OCI-LY3 (cell line): ENCODE measurements around the gene MYL10.

ENCODE experiments used
- H2AFZ ChIP-seq: fragments of 200-600, 300-600 bp; shearing (Covaris generic); 2 replicates; pipeline ENCODE4 v1.6.0; 2014; ENCODE audit warnings: antibody characterized with exemption, low read depth, low read length
- H3K27ac ChIP-seq: fragments of 200-600, 300-600 bp; sonication (generic); 2 replicates; pipeline ENCODE4 v1.5.1; 2014; ENCODE audit warnings: mild to moderate bottlenecking, low read length, moderate library complexity, mixed read lengths
- H3K27me3 ChIP-seq: fragments of 200-600, 300-600 bp; sonication (generic); 2 replicates; pipeline ENCODE4 v1.6.1; 2014; ENCODE audit warnings: low read depth, low read length, mixed read lengths
- H3K36me3 ChIP-seq: fragments of 200-600, 300-600 bp; sonication (generic); replicated peaks from 2 replicates; pipeline ENCODE3; 2014; ENCODE audit warnings: low read depth, low read length, mixed read lengths
- H3K4me1 ChIP-seq: fragments of 300-600, 200-600 bp; sonication (generic); 2 replicates; pipeline ENCODE4 v1.6.1; 2014; ENCODE audit warnings: low read length, mixed read lengths
- H3K4me2 ChIP-seq: fragments of 200-600, 300-600 bp; sonication (generic); 2 replicates; pipeline ENCODE4 v1.6.1; 2014; ENCODE audit warnings: low read length, mixed read lengths
- H3K4me3 ChIP-seq: fragments of 300-600, 200-600 bp; sonication (generic); 2 replicates; pipeline ENCODE4 v1.5.1; 2014; ENCODE audit warnings: antibody characterized with exemption, mild to moderate bottlenecking, low read length, moderate library complexity
- H3K79me2 ChIP-seq: fragments of 300-600, 200-600 bp; shearing (Covaris generic); 2 replicates; pipeline ENCODE4 v1.6.1; 2014; ENCODE audit warnings: mild to moderate bottlenecking, low read length, mixed read lengths
- H3K9ac ChIP-seq: fragments of 300-600, 200-600 bp; shearing (Covaris generic); 2 replicates; pipeline ENCODE4 v1.6.0; 2014; ENCODE audit warnings: mild to moderate bottlenecking, low read length, moderate library complexity
- H3K9me3 ChIP-seq: fragments of 200-600, 300-600 bp; shearing (Covaris generic); 2 replicates; pipeline ENCODE4 v1.6.1; 2014; ENCODE audit warnings: low read length, mixed read lengths; ENCODE audit not compliant: insufficient read depth
- H4K20me1 ChIP-seq: fragments of 200-600, 300-600 bp; sonication (generic); 2 replicates; pipeline ENCODE4 v1.6.1; 2016; ENCODE audit warnings: low read length, mixed read lengths; ENCODE audit not compliant: insufficient read depth
- EZH2phosphoT487 ChIP-seq: fragments of 200-600 bp; shearing (Covaris generic); IDR thresholded peaks from 2 replicates; pipeline ENCODE4 v1.6.1; 2018; ENCODE audit warnings: antibody characterized with exemption, mixed run types, low read depth
- TF ChIP-seq, protein P1 (sequence below): fragments of 200-600, 300-600 bp; sonication (generic); IDR thresholded peaks from 2 replicates; pipeline ENCODE4 v1.5.1; 2014; ENCODE audit warnings: antibody characterized with exemption, low read length, low read depth

MYL10 gene

GRCh38 chr7:101614098-101614938 is 14.8 kb downstream of the MYL10 start:
- Histone ChIP-seq H3K4me2 (no peak overlapping the region), H3K27ac (no peak overlapping the region), H3K27me3 (peaks cover 12% of the 10 kb centered on the region), H3K36me3 (no peaks in the 10 kb centered on the region), H3K4me3 (no peak overlapping the region), H2AFZ (no peak overlapping the region), H3K9me3 (no peaks in the 10 kb centered on the region), H3K4me1 (no peaks in the 10 kb centered on the region), H3K9ac (no peak overlapping the region), H4K20me1 (no peaks in the 10 kb centered on the region), H3K79me2 (no peaks in the 10 kb centered on the region)
- no peak for TF ChIP-seq EZH2phosphoT487
- TF ChIP-seq, protein P1, sequence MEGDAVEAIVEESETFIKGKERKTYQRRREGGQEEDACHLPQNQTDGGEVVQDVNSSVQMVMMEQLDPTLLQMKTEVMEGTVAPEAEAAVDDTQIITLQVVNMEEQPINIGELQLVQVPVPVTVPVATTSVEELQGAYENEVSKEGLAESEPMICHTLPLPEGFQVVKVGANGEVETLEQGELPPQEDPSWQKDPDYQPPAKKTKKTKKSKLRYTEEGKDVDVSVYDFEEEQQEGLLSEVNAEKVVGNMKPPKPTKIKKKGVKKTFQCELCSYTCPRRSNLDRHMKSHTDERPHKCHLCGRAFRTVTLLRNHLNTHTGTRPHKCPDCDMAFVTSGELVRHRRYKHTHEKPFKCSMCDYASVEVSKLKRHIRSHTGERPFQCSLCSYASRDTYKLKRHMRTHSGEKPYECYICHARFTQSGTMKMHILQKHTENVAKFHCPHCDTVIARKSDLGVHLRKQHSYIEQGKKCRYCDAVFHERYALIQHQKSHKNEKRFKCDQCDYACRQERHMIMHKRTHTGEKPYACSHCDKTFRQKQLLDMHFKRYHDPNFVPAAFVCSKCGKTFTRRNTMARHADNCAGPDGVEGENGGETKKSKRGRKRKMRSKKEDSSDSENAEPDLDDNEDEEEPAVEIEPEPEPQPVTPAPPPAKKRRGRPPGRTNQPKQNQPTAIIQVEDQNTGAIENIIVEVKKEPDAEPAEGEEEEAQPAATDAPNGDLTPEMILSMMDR: no peak

DNA sequence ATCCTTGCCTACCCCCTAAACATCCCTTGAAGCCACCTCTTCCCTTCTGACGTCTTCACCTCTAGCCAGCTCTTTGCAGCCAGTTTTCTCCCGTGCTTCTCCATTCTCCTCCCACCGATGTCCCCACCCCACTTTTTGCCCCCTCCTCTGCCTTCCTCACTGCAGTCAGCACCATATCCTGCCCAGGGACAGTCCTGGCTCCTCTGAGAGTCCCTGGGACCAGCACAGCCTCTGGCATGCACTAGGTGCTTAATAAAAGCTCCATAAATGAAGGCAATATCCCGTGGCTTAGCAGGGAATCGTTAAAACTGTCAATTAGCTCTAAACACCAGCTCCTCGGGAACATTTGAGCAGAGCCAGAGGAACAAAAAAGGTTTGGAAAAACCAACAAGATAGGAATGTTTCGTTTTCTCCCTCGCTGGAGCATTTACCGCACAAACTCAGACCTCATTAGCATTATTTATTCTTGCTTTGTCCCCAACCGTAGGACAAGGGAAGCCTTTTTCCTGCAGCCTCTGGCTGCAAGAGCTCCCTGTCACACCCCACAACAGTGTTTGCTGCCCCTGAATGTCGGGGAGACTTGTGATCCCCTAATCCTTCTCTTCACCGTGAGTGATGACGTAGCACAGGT is 16.1 kb downstream of the MYL10 start:
- Histone ChIP-seq H3K9me3 (no peaks in the 10 kb centered on the region), H3K36me3 (no peaks in the 10 kb centered on the region), H3K4me2 (no peak overlapping the region), H3K9ac (no peak overlapping the region), H3K27ac (no peak overlapping the region), H2AFZ (no peak overlapping the region), H3K4me1 (no peaks in the 10 kb centered on the region), H4K20me1 (no peaks in the 10 kb centered on the region), H3K79me2 (no peaks in the 10 kb centered on the region), H3K27me3 (peaks cover 15% of the 10 kb centered on the region), H3K4me3 (no peak overlapping the region)
- no peak for TF ChIP-seq EZH2phosphoT487
- TF ChIP-seq, protein P1: no peak

GRCh38 chr7:101608772-101609713 is 20.1 kb downstream of the MYL10 start:
- Histone ChIP-seq H3K4me1 (no peaks in the 10 kb centered on the region), H3K4me2 (no peak overlapping the region), H2AFZ (no peak overlapping the region), H3K36me3 (no peaks in the 10 kb centered on the region), H4K20me1 (no peaks in the 10 kb centered on the region), H3K9ac (no peak overlapping the region), H3K9me3 (no peaks in the 10 kb centered on the region), H3K4me3 (no peak overlapping the region), H3K79me2 (no peaks in the 10 kb centered on the region), H3K27me3 (peaks cover 12% of the 10 kb centered on the region), H3K27ac (no peak overlapping the region)
- no peak for TF ChIP-seq EZH2phosphoT487
- TF ChIP-seq, protein P1: no peak

GRCh38 chr7:101606498-101606923 is 22.6 kb downstream of the MYL10 start:
- H3K4me3 ChIP-seq: no peak overlapping the region
- H3K27me3 ChIP-seq: peaks cover 11% of the 10 kb centered on the region
- H3K4me2 ChIP-seq: no peak overlapping the region
- H3K27ac ChIP-seq: no peak overlapping the region
- H3K9ac ChIP-seq: no peak overlapping the region
- no peaks in the 10 kb centered on the region for H3K36me3 ChIP-seq
- no peaks in the 10 kb centered on the region for H4K20me1 ChIP-seq
- TF ChIP-seq, protein P1: no peak
- no peak for TF ChIP-seq EZH2phosphoT487
- no peaks in the 10 kb centered on the region for H3K4me1 ChIP-seq
- H3K79me2 ChIP-seq: no peaks in the 10 kb centered on the region
- H3K9me3 ChIP-seq: no peaks in the 10 kb centered on the region
- H2AFZ ChIP-seq: no peak overlapping the region
